ENCODE results near the gene MAPRE3. TPM values are rescaled to one million over a fixed set of nuclear protein-coding genes. Genes with fewer than 3 reads are reported as not detected.

Gene MAPRE3
- total and polyA plus RNA-seq, 4 experiments from 2014 or later, result 1.3 to 3.6 (median 2.9) TPM

GRCh38 chr2:27019931-27020855, 49.8 kb downstream of the MAPRE3 start:
- Mint-ChIP-seq H3K36me3 (peaks cover 3 to 6% of the 10 kb centered on the region in 2 donors), H3K9me3 (no peaks in the 10 kb centered on the region), H3K27me3 (no peaks in the 10 kb centered on the region), H3K27ac (no peak overlapping the region), H3K4me1 (no peaks in the 10 kb centered on the region), H3K4me3 (no peak overlapping the region)
- no peaks in the 10 kb centered on the region for H3K9me3 ChIP-seq (ENCODE audit: control insufficient read depth in 1 of 2, low read length in 2 of 2)
- H3K27ac ChIP-seq (ENCODE audit: low read depth, low read length), result no peak overlapping the region
- POLR2A ChIA-PET (ENCODE audit: partially characterized antibody), result no interaction called here
- H3K27me3 ChIP-seq (ENCODE audit: insufficient read depth, low read length), result no peaks in the 10 kb centered on the region
- H3K4me1 ChIP-seq (ENCODE audit: insufficient read depth, low read length), result no peaks in the 10 kb centered on the region
- intact Hi-C loops (cut with micrococcal nuclease), result no loop called here
- H3K4me3 ChIP-seq (ENCODE audit: low read length in 2 of 2), result no peak overlapping the region
- CTCF ChIA-PET (ENCODE audit: partially characterized antibody), result interaction anchor here (6.1 kb wide), 1 partner anchor 58 kb away, joined by 68 read pairs; no protein-coding TSS in a partner anchor
- DNase-seq, result no peak
- peaks cover 6% of the 10 kb centered on the region for H3K36me3 ChIP-seq (ENCODE audit: insufficient read depth, low read length)

- H3K36me3 ChIP-seq (ENCODE audit: insufficient read depth, low read length), result peaks cover 6% of the 10 kb centered on the region
- POLR2A ChIA-PET (ENCODE audit: partially characterized antibody), result interaction anchor here (1.1 kb wide), 1 partner anchor 28 kb away, joined by 3 read pairs; no protein-coding TSS in a partner anchor
- Mint-ChIP-seq H3K4me1 (no peaks in the 10 kb centered on the region), H3K27ac (no peak overlapping the region), H3K27me3 (no peaks in the 10 kb centered on the region), H3K4me3 (no peak overlapping the region), H3K9me3 (no peaks in the 10 kb centered on the region), H3K36me3 (peaks cover 3 to 9% of the 10 kb centered on the region in 2 donors)
- no peaks in the 10 kb centered on the region for H3K9me3 ChIP-seq (ENCODE audit: control insufficient read depth in 1 of 2, low read length in 2 of 2)
- intact Hi-C loops (cut with micrococcal nuclease), result no loop called here
- H3K27me3 ChIP-seq (ENCODE audit: insufficient read depth, low read length), result no peaks in the 10 kb centered on the region
- H3K27ac ChIP-seq (ENCODE audit: low read depth, low read length), result no peak overlapping the region
- DNase-seq, result no peak
- no peak overlapping the region for H3K4me3 ChIP-seq (ENCODE audit: low read length in 2 of 2)
- CTCF ChIA-PET (ENCODE audit: partially characterized antibody), result no interaction called here
- H3K4me1 ChIP-seq (ENCODE audit: insufficient read depth, low read length), result no peaks in the 10 kb centered on the region
Observed at GRCh38 chr2:27021253-27022049, 51.0 kb downstream of the MAPRE3 start.

- no peaks in the 10 kb centered on the region for H3K9me3 Mint-ChIP-seq
- peaks cover 3 to 14% of the 10 kb centered on the region in 2 donors for H3K36me3 Mint-ChIP-seq
- H3K27me3 Mint-ChIP-seq, result no peaks in the 10 kb centered on the region
- no peak overlapping the region for H3K4me3 Mint-ChIP-seq
- ChIA-PET CTCF (ENCODE audit: partially characterized antibody) (interaction anchor here (1.5 kb wide), 1 partner anchor 62 kb away, joined by 3 read pairs; no protein-coding TSS in a partner anchor), POLR2A (ENCODE audit: partially characterized antibody) (no interaction called here)
- no peaks in the 10 kb centered on the region for H3K9me3 ChIP-seq (ENCODE audit: control insufficient read depth in 1 of 2, low read length in 2 of 2)
- no peak overlapping the region for H3K4me3 ChIP-seq (ENCODE audit: low read length in 2 of 2)
- DNase-seq, result no peak
- intact Hi-C loops (cut with micrococcal nuclease), result no loop called here
- H3K36me3 ChIP-seq (ENCODE audit: insufficient read depth, low read length), result peaks cover 6% of the 10 kb centered on the region
- no peaks in the 10 kb centered on the region for H3K4me1 ChIP-seq (ENCODE audit: insufficient read depth, low read length)
- H3K27ac Mint-ChIP-seq, result no peak overlapping the region
- no peaks in the 10 kb centered on the region for H3K27me3 ChIP-seq (ENCODE audit: insufficient read depth, low read length)
- H3K27ac ChIP-seq (ENCODE audit: low read depth, low read length), result no peak overlapping the region
- H3K4me1 Mint-ChIP-seq, result peaks cover 0 to 1% (median 0%) of the 10 kb centered on the region in 4 donors
Observed at GRCh38 chr2:27023740-27024139, 53.3 kb downstream of the MAPRE3 start.

GRCh38 chr2:27024188-27024587, 53.8 kb downstream of the MAPRE3 start:
- H3K9me3 Mint-ChIP-seq, result no peaks in the 10 kb centered on the region
- Histone ChIP-seq H3K9me3 (ENCODE audit: control insufficient read depth in 1 of 2, low read length in 2 of 2) (no peaks in the 10 kb centered on the region), H3K27me3 (ENCODE audit: insufficient read depth, low read length) (no peaks in the 10 kb centered on the region), H3K4me1 (ENCODE audit: insufficient read depth, low read length) (no peaks in the 10 kb centered on the region), H3K4me3 (ENCODE audit: low read length in 2 of 2) (no peak overlapping the region), H3K36me3 (ENCODE audit: insufficient read depth, low read length) (peaks cover 6% of the 10 kb centered on the region), H3K27ac (ENCODE audit: low read depth, low read length) (no peak overlapping the region)
- ChIA-PET CTCF (ENCODE audit: partially characterized antibody) (no interaction called here), POLR2A (ENCODE audit: partially characterized antibody) (no interaction called here)
- no peak overlapping the region for H3K27ac Mint-ChIP-seq
- DNase-seq, result no peak
- peaks cover 3 to 14% of the 10 kb centered on the region in 2 donors for H3K36me3 Mint-ChIP-seq
- H3K4me1 Mint-ChIP-seq, result peaks cover 0 to 2% (median under 1%) of the 10 kb centered on the region in 4 donors
- no peaks in the 10 kb centered on the region for H3K27me3 Mint-ChIP-seq
- intact Hi-C loops (cut with micrococcal nuclease), result no loop called here
- no peak overlapping the region for H3K4me3 Mint-ChIP-seq

DNA sequence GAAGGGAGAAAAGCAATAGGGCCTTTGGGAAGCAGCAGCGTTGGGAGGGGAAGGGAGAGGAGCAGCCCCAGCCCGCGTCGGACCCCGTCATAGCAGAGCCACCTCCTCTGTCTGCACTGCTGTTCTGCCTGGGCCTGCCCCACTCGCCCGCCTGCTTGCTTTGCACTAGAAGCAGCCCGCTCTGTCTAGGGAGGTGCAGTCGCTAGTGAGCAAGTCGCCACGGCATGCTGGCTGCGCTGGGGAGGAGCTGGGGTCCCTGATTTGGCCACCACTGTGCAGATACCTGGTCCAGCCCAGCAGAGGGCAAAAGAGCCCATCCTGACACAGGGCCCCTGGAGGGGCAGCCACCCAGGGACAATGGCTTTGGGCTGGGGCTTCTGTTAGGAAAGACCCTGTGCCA, 54.4 kb downstream of the MAPRE3 start:
- CTCF ChIA-PET (ENCODE audit: partially characterized antibody), result no interaction called here
- no peak overlapping the region for H3K4me3 ChIP-seq (ENCODE audit: low read length in 2 of 2)
- POLR2A ChIA-PET (ENCODE audit: partially characterized antibody), result no interaction called here
- no peaks in the 10 kb centered on the region for H3K4me1 ChIP-seq (ENCODE audit: insufficient read depth, low read length)
- peaks cover 6% of the 10 kb centered on the region for H3K36me3 ChIP-seq (ENCODE audit: insufficient read depth, low read length)
- Mint-ChIP-seq H3K4me3 (no peak overlapping the region), H3K36me3 (peaks cover 3 to 20% of the 10 kb centered on the region in 2 donors), H3K27ac (no peak overlapping the region), H3K27me3 (no peaks in the 10 kb centered on the region), H3K4me1 (peaks cover 0 to 8% (median 5%) of the 10 kb centered on the region in 4 donors), H3K9me3 (no peaks in the 10 kb centered on the region)
- no peak overlapping the region for H3K27ac ChIP-seq (ENCODE audit: low read depth, low read length)
- intact Hi-C loops (cut with micrococcal nuclease), result no loop called here
- no peak for DNase-seq
- no peaks in the 10 kb centered on the region for H3K27me3 ChIP-seq (ENCODE audit: insufficient read depth, low read length)
- no peaks in the 10 kb centered on the region for H3K9me3 ChIP-seq (ENCODE audit: control insufficient read depth in 1 of 2, low read length in 2 of 2)

DNA sequence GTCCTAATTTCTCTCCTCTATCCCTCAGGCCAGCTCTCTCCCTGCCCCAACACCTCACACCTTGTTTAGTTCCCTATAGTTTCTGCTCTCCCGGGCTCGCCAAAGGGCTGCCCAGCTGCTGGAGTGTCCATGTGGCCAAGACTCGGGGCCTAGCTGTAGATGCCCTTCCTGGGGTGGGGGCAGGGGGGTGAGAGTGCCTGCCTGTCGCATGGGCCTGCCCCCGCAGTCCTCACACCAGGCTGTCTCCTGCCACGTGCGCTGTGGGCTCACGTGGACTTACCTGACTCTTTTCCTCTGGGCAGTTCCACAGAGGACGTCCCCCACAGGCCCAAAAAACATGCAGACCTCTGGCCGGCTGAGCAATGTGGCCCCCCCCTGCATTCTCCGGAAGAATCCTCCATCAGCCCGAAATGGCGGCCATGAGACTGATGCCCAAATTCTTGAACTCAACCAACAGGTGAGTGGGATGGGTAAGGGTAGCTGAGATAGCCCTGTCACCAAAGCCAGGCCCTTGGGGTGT, 54.9 kb downstream of the MAPRE3 start:
- H3K9me3 Mint-ChIP-seq, result no peaks in the 10 kb centered on the region
- no peaks in the 10 kb centered on the region for H3K4me1 ChIP-seq (ENCODE audit: insufficient read depth, low read length)
- H3K27ac ChIP-seq (ENCODE audit: low read depth, low read length), result no peak overlapping the region
- H3K36me3 ChIP-seq (ENCODE audit: insufficient read depth, low read length), result peaks cover 6% of the 10 kb centered on the region
- peaks cover 3 to 20% of the 10 kb centered on the region in 2 donors for H3K36me3 Mint-ChIP-seq
- no peaks in the 10 kb centered on the region for H3K27me3 Mint-ChIP-seq
- DNase-seq, result no peak
- H3K27ac Mint-ChIP-seq, result no peak overlapping the region
- peaks cover under 1 to 12% (median 10%) of the 10 kb centered on the region in 4 donors for H3K4me1 Mint-ChIP-seq
- CTCF ChIA-PET (ENCODE audit: partially characterized antibody), result no interaction called here
- no peak overlapping the region for H3K4me3 ChIP-seq (ENCODE audit: low read length in 2 of 2)
- intact Hi-C loops (cut with micrococcal nuclease), result no loop called here
- no peaks in the 10 kb centered on the region for H3K27me3 ChIP-seq (ENCODE audit: insufficient read depth, low read length)
- H3K4me3 Mint-ChIP-seq, result no peak overlapping the region
- no peaks in the 10 kb centered on the region for H3K9me3 ChIP-seq (ENCODE audit: control insufficient read depth in 1 of 2, low read length in 2 of 2)
- POLR2A ChIA-PET (ENCODE audit: partially characterized antibody), result no interaction called here

Data from CD4-positive, alpha-beta memory T cell (primary cell).